RKO (cell line): ENCODE results near the gene OR4K14.
"Not testable (repeated sequence)": the region's sequence is repeated elsewhere in the genome, so short reads cannot be mapped to it uniquely, and the experiment has no call there.

Experiments used
- DNase-seq: peaks from one replicate; pipeline ENCODE4 v3.0.0-alpha.2; 2016; ENCODE audit warnings: low spot score

OR4K14 gene, protein sequence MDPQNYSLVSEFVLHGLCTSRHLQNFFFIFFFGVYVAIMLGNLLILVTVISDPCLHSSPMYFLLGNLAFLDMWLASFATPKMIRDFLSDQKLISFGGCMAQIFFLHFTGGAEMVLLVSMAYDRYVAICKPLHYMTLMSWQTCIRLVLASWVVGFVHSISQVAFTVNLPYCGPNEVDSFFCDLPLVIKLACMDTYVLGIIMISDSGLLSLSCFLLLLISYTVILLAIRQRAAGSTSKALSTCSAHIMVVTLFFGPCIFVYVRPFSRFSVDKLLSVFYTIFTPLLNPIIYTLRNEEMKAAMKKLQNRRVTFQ

DNA sequence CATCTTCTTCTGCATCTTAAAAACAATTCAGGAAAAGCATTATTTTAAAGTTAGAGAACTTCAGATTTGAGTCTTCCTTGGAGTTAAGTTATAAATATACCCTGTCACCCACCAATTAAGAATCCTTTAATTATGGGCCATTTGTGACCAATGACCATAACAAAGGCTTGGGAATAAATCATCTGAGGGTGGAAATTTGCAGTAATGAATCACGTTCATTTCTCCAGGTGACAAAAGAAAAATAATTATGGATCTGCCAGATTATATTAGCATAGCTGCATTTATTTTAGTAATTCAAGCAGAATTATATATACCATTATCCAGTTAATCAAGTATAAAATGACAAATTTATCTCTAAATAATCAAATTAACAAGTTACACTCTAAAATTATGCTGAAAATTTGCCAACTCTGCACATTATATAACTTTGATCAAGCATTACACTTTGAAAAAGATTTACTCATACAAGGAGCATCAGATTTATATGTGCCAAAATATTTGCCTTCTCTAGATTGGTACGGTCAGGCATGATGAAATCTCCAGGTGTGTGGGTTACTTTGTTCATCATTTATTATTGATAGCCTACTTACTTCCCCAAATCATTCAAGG lies at the start of gene OR4K14:
Gene OR4K14, minus strand, starts transcription at position 51 of the 609 bp plus-strand sequence. CDS start 4,114 bp downstream, outside the sequence.
- DNase-seq = no peak

GRCh38 chr14:20059745-20060144 lies 40.6 kb upstream of the OR4K14 start, which contains the start of gene OR4L1:
TSS of gene OR4L1 (plus strand) at chr14:20060045. CDS start at chr14:20060045, 0 bp downstream.
- DNase-seq = no peak

DNA sequence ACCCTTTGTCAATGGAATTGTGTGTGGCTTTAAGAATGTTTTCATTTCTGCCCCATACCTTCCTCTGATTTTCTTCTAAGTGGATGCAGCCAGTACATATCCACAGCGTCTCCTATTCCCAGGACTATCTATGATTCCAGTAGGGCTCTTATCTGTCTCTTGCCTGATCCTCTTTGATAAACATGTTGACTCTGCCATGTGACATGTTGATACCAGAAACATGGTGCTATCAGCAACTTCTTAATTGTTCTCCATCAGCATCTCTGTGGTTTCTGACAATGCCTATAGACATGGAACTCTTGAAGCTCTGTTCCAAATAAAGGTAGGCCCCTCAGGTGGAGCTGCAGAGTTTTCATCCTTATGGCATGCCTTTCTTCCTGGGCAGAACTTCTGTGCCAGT lies 29.1 kb upstream of the OR4K14 start:
- DNase-seq = no peak

DNA sequence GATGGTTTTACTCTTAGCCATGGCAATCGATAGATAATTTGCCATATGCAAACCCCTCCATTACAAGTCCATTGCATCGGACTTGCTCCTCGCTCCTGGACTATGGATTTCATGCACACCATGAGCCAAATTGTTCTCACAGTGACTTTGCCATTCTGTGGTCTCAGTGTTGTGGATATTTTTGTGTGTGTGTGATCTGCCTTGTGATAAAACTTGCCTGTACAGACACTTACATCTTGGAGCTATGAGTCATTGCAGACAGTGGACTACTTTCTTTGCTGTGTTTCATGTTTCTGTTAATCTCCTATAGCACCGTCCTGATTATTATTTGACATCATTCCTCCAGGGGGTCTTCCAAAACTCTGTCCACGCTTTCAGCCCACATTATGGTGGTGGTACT lies 25.1 kb upstream of the OR4K14 start:
- no peak for DNase-seq

- no peak for DNase-seq
Measured at GRCh38 chr14:20035938-20036337, 16.8 kb upstream of the OR4K14 start, which contains the start of gene OR4K13. TSS of gene OR4K13 (minus strand) at chr14:20036038. CDS start at chr14:20034758, 1,280 bp downstream.

DNA sequence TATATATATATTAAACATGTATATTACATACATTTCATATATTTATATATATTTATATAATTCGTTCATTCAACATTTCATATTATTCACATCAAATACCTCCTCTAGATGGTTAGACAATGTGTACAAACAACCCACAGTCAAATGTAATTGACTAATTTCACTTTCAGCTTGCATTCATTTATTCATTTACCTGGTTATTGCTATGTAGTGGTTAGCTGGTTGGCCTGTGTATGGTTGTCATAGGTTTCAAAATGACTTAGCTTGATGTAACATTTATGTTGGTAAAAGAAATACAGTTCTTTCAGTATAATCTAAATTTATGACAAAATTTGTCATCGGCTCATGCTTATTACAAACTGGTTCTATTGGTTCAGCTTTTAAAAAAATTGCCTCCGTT lies 16.3 kb upstream of the OR4K14 start:
- no peak for DNase-seq

DNA sequence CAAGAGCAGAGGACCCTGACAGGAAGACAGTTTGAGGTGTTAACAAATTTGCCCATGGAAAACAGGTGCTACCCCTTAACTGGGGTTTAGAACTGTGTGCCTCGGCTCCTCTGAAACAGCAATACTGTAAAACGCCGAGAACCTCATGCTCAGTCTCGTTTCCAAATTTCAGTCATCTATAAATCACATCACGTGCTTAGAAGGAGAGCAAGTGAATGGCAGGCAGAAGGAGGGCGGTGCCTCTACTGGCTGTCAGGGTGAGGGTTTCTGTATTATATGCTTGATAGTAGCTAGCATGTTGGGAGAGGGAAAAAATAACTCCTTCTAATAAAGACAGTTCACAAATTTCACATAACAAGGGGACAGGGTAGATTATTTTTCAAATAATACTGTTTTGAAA lies 12.0 kb upstream of the OR4K14 start:
- no peak for DNase-seq

GRCh38 chr14:20008156-20008555 lies 11.0 kb downstream of the OR4K14 start:
- no peak for DNase-seq

- peak; percentile 16 for DNase-seq
Measured at GRCh38 chr14:20002319-20002718, 16.8 kb downstream of the OR4K14 start.

DNA sequence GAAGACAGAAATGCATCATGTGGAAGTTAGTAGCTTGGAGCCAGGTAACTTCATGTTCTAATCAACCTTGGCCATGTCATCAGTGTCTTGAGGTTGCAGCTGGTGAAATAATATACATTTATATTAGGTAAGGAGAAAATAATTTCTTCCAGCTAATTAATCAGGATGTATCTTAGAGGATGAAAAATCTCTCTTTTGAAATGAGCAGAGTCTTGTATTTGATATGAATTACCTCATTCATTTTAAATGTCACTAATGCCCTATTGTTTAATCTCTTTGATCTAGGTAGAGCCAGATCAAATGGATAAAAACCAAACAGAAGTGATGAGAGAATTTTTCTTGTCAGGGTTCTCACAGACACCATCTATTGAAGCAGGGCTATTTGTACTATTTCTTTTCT lies 17.2 kb downstream of the OR4K14 start, which contains the start of gene OR4Q2:
Gene OR4Q2, plus strand, starts transcription at position 301 of the 400 bp plus-strand sequence.
- DNase-seq = no peak

DNA sequence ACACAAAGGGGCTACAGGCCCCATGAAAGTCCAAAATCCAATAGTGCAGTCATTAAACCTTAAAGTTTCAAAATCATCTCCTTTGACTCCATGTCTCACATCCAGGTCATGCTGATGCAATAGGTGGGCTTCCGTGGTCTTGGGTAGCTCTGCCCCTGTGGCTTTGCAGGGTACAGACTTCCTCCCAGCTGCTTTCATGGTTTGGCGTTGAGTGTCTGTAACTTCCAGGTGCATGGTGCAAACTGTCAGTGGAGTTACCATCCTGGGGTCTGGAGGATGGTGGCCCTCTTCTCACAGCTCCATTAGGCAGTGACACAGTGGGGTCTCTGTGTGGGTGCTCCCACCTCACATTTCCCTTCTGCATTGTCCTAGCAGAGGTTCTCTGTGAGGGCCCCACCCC lies 25.7 kb downstream of the OR4K14 start:
- no peak for DNase-seq

- DNase-seq = no peak
Measured at GRCh38 chr14:19975291-19975690, 43.8 kb downstream of the OR4K14 start, which contains the start of gene OR4K15. TSS of gene OR4K15 (plus strand) at chr14:19975591. CDS start at chr14:19975591, 0 bp downstream.

GRCh38 chr14:19974844-19975243 lies 44.3 kb downstream of the OR4K14 start:
- DNase-seq = no peak

DNA sequence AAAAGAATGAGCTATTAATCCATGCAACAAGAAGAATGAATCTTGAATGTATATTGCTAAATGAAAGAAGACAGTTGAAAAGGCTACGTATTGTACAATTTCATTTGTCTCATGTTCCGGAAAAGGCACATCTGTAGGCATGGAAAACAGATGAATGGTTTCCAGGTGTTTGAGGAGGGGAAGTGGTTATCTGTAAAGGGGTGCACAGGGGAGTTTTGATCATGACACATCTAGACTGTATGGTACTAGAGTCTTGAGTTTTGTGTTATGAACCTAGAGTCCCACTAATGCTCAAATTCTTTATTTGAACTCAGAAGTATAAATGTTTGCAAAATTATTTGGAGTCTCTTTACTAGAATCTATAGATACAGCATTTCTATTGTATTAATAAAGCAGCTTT lies 49.4 kb downstream of the OR4K14 start:
- not testable (repeated sequence) for DNase-seq
